ENCODE measurements around the gene IL13RA1. TPM values are rescaled to one million over a fixed set of nuclear protein-coding genes. Genes with fewer than 3 reads are reported as not detected.
A peak's percentile ranks its signal among the peaks of the same experiment; 100 is the strongest.

Gene IL13RA1
- polyA plus RNA-seq, 3 donors, result 48.8 to 74.6 (median 72.6) TPM

DNA sequence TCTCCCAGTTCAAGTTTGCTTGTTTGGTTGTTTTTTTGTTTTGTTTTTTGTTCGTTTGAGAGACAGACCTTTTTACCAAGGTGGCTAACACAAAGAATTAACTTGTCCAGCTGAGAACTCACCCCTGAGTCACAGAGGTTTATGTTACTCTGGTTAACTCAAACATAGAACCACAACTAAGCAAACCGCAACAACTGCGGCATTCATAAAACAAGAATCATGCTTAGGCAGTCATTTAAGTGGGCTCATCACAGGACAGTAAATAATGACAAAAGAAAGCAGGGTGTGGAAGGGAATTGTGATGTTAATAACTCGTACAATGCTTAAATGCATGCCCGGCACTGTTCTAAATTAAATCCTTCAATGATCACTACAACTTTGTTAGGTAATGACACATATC lies 24.7 kb upstream of the IL13RA1 start:
- no peak overlapping the region for H3K4me2 ChIP-seq (replicated peaks; ENCODE audit: extremely low read depth, low read length, poor library complexity, severe bottlenecking)
- Mint-ChIP-seq H3K27ac (no peak overlapping the region), H3K4me1 (peaks cover 43% of the 10 kb centered on the region), H3K36me3 (peaks cover 0 to 3% of the 10 kb centered on the region in 2 donors), H3K4me3 (no peak overlapping the region), H3K27me3 (ENCODE audit: low read depth in 3 of 3) (peaks cover 0 to 12% (median 0%) of the 10 kb centered on the region in 3 donors), H3K9me3 (peaks cover 0 to 1% (median 0%) of the 10 kb centered on the region in 7 donors)
- H2AFZ ChIP-seq (ENCODE audit: insufficient read depth, low read depth, low read length, poor library complexity, severe bottlenecking), result no peak overlapping the region
- peaks cover 42 to 43% of the 10 kb centered on the region in 2 donors for H3K4me1 ChIP-seq (ENCODE audit: control insufficient read depth in 1 of 2, insufficient read depth in 2 of 2, low read length in 2 of 2)
- no peak overlapping the region for H3K4me3 ChIP-seq (replicated peaks in 1 of 3; ENCODE audit: low read depth in 2 of 3, low read length in 3 of 3)
- no peaks in the 10 kb centered on the region for H3K9me3 ChIP-seq (replicated peaks in 1 of 2; ENCODE audit: control insufficient read depth in 1 of 2, insufficient read depth in 1 of 2, low read length in 2 of 2)
- no peak overlapping the region for H3K9ac ChIP-seq (ENCODE audit: insufficient read depth, low read length, poor library complexity, severe bottlenecking)
- H3K79me2 ChIP-seq (ENCODE audit: insufficient read depth, low read length), result no peaks in the 10 kb centered on the region
- no peaks in the 10 kb centered on the region for H3K27me3 ChIP-seq (ENCODE audit: control insufficient read depth in 2 of 2, insufficient read depth in 2 of 2, low read length in 2 of 2)
- intact Hi-C loops (cut with micrococcal nuclease), result no loop called here
- TF ChIP-seq, protein P1, sequence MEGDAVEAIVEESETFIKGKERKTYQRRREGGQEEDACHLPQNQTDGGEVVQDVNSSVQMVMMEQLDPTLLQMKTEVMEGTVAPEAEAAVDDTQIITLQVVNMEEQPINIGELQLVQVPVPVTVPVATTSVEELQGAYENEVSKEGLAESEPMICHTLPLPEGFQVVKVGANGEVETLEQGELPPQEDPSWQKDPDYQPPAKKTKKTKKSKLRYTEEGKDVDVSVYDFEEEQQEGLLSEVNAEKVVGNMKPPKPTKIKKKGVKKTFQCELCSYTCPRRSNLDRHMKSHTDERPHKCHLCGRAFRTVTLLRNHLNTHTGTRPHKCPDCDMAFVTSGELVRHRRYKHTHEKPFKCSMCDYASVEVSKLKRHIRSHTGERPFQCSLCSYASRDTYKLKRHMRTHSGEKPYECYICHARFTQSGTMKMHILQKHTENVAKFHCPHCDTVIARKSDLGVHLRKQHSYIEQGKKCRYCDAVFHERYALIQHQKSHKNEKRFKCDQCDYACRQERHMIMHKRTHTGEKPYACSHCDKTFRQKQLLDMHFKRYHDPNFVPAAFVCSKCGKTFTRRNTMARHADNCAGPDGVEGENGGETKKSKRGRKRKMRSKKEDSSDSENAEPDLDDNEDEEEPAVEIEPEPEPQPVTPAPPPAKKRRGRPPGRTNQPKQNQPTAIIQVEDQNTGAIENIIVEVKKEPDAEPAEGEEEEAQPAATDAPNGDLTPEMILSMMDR (IDR thresholded peaks at IDR 0.05), result no peak
- no peaks in the 10 kb centered on the region for H4K20me1 ChIP-seq (ENCODE audit: insufficient read depth, low read length)
- DNase-seq, result no peak
- WGBS (ENCODE audit: insufficient coverage), result no CpG with 5 or more reads among the region's 5 CpGs
- no peaks in the 10 kb centered on the region for H3K36me3 ChIP-seq (replicated peaks in 1 of 2; ENCODE audit: control insufficient read depth in 1 of 2, insufficient read depth in 2 of 2, low read length in 2 of 2)
- H3K27ac ChIP-seq (ENCODE audit: low read depth in 1 of 2, low read length in 2 of 2), result no peak overlapping the region

DNA sequence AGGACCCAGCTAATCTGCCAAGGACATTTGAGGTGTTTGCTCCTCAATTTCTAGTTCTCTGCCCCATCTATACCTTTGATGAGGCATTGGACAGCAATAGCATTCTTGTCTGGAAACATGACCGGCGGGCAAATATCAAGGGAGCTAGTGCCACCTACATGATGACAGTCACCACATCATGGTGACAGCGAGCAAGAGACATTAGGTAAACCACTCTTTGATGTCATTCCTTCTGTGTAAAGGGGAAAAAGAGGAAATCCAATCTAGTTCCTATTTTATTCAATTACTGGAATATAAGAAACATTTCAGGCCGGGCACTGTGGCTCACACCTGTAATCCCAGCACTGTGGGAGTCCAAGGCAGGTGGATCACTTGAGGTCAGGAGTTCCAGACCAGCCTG lies 20.7 kb upstream of the IL13RA1 start:
- Mint-ChIP-seq H3K4me3 (no peak overlapping the region), H3K9me3 (peaks cover 0 to 3% (median 0%) of the 10 kb centered on the region in 7 donors), H3K36me3 (no peaks in the 10 kb centered on the region), H3K27me3 (ENCODE audit: low read depth in 3 of 3) (peaks cover 0 to 13% (median 2%) of the 10 kb centered on the region in 3 donors), H3K4me1 (peaks cover 33% of the 10 kb centered on the region), H3K27ac (peak overlapping the region; percentile 15 to 87 (median 80))
- 17% methylated on average over 1 of the region's 4 CpGs for WGBS (ENCODE audit: insufficient coverage)
- TF ChIP-seq, protein P1 (IDR thresholded peaks at IDR 0.05), result no peak
- no peaks in the 10 kb centered on the region for H3K9me3 ChIP-seq (replicated peaks in 1 of 2; ENCODE audit: control insufficient read depth in 1 of 2, insufficient read depth in 1 of 2, low read length in 2 of 2)
- H2AFZ ChIP-seq (ENCODE audit: insufficient read depth, low read depth, low read length, poor library complexity, severe bottlenecking), result no peak overlapping the region
- H3K4me1 ChIP-seq (ENCODE audit: control insufficient read depth in 1 of 2, insufficient read depth in 2 of 2, low read length in 2 of 2), result peaks cover 29 to 30% of the 10 kb centered on the region in 2 donors
- H3K4me2 ChIP-seq (replicated peaks; ENCODE audit: extremely low read depth, low read length, poor library complexity, severe bottlenecking), result no peak overlapping the region
- H3K36me3 ChIP-seq (replicated peaks in 1 of 2; ENCODE audit: control insufficient read depth in 1 of 2, insufficient read depth in 2 of 2, low read length in 2 of 2), result no peaks in the 10 kb centered on the region
- H3K27ac ChIP-seq (ENCODE audit: low read depth in 1 of 2, low read length in 2 of 2), result peak overlapping the region; percentile 17 to 40
- H3K9ac ChIP-seq (ENCODE audit: insufficient read depth, low read length, poor library complexity, severe bottlenecking), result no peak overlapping the region
- peak; percentile 39 to 72 (median 54) for DNase-seq
- H3K4me3 ChIP-seq (replicated peaks in 1 of 3; ENCODE audit: low read depth in 2 of 3, low read length in 3 of 3), result no peak overlapping the region
- H4K20me1 ChIP-seq (ENCODE audit: insufficient read depth, low read length), result no peaks in the 10 kb centered on the region
- no peaks in the 10 kb centered on the region for H3K79me2 ChIP-seq (ENCODE audit: insufficient read depth, low read length)
- intact Hi-C loops (cut with micrococcal nuclease), result no loop called here
- H3K27me3 ChIP-seq (ENCODE audit: control insufficient read depth in 2 of 2, insufficient read depth in 2 of 2, low read length in 2 of 2), result no peaks in the 10 kb centered on the region
